GM18499 (cell line): ENCODE results near the gene KIF3C.
"Not testable (repeated sequence)": the region's sequence is repeated elsewhere in the genome, so short reads cannot be mapped to it uniquely, and the experiment has no call there.

Experiments
- ATAC-seq: cut with Tn5 transposase; IDR thresholded peaks from one replicate; pipeline ENCODE4 v1.9.1; 2021; ENCODE audit warnings: moderate number of reproducible peaks; ENCODE audit not compliant: insufficient read depth, unreplicated experiment

Gene KIF3C

GRCh38 chr2:25966531-25967270 lies 15.6 kb downstream of the KIF3C start:
- no peak for ATAC-seq

- no peak for ATAC-seq
Measured at GRCh38 chr2:25964891-25965290, 17.4 kb downstream of the KIF3C start.

- no peak for ATAC-seq
Measured at GRCh38 chr2:25960920-25961319, 21.4 kb downstream of the KIF3C start.

GRCh38 chr2:25960396-25960795 lies 21.9 kb downstream of the KIF3C start:
- ATAC-seq, result no peak

- not testable (repeated sequence) for ATAC-seq
Measured at GRCh38 chr2:25958611-25959010, 23.7 kb downstream of the KIF3C start.

- ATAC-seq, result no peak
Measured at GRCh38 chr2:25957743-25958142, 24.6 kb downstream of the KIF3C start.

GRCh38 chr2:25955869-25956535 lies 26.3 kb downstream of the KIF3C start:
- no peak for ATAC-seq

GRCh38 chr2:25955036-25955435 lies 27.3 kb downstream of the KIF3C start:
- ATAC-seq, result no peak

- ATAC-seq, result no peak
Measured at GRCh38 chr2:25954199-25954752, 28.0 kb downstream of the KIF3C start.

GRCh38 chr2:25951071-25951547 lies 31.2 kb downstream of the KIF3C start:
- ATAC-seq, result no peak

- no peak for ATAC-seq
Measured at GRCh38 chr2:25948437-25948836, 33.9 kb downstream of the KIF3C start.

- no peak for ATAC-seq
Measured at GRCh38 chr2:25941042-25941441, 41.3 kb downstream of the KIF3C start.

GRCh38 chr2:25939257-25939668 lies 43.0 kb downstream of the KIF3C start:
- no peak for ATAC-seq

GRCh38 chr2:25938345-25938744 lies 44.0 kb downstream of the KIF3C start:
- no peak for ATAC-seq

GRCh38 chr2:25936889-25937545 lies 45.3 kb downstream of the KIF3C start:
- no peak for ATAC-seq

GRCh38 chr2:25933622-25934021 lies 48.7 kb downstream of the KIF3C start:
- no peak for ATAC-seq

- ATAC-seq, result no peak
Measured at GRCh38 chr2:25929789-25930473, 52.4 kb downstream of the KIF3C start.

GRCh38 chr2:25928668-25929067 lies 53.6 kb downstream of the KIF3C start:
- ATAC-seq, result no peak

- no peak for ATAC-seq
Measured at GRCh38 chr2:25926984-25927756, 55.1 kb downstream of the KIF3C start.

GRCh38 chr2:25922501-25922900 lies 59.8 kb downstream of the KIF3C start:
- ATAC-seq, result no peak
